NCI-H510A (cell line): ENCODE data around the gene SMIM14.
"Not testable (repeated sequence)": the region's sequence is repeated elsewhere in the genome, so short reads cannot be mapped to it uniquely, and the experiment has no call there.

Experiments used
- DNase-seq: peaks from one replicate; lab custom pipeline; 2025; lab: John Stamatoyannopoulos, UW

The SMIM14 gene

DNA sequence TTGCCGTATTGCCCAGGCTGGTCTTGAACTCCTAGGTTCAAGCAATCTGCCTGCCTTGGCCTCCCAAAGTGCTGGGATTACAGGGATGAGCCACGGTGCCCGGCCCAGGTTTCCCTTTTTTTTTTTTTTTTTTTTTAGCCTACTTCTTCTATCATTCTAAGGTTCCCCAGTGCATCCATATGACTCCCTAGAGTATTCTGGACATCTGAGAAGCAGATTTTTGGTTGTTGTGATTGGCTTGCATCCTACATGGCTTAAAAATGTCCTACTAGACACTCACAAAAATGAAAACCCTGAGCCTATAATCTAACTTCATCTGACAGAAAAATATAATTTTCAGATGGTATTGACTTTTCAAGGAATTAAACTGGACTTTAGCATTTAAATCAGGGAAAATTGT, 41.7 kb downstream of the SMIM14 start:
- DNase-seq = no peak

- DNase-seq = no peak
Observed at GRCh38 chr4:39591290-39591689, 47.4 kb downstream of the SMIM14 start.

- no peak for DNase-seq
Observed at GRCh38 chr4:39587881-39588280, 50.8 kb downstream of the SMIM14 start.

DNA sequence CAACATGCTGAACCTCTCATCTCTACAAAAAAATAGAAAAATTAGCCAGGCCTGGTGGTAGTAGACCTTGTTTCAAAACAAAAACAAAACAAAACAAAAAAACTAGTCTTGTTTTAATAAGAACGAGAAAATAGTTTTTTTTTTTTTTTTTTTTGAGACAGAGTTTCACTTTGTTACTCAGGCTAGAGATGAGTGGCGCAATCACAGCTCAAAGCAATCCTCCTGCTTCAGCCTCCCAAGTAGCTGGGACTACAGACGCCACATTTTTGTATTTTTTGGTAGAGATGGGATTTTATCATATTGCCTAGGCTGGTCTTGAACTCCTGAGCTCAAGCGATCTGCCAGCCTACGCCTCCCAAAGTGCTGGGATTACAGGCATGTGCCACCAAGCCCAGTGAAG, 63.7 kb downstream of the SMIM14 start:
- no peak for DNase-seq

DNA sequence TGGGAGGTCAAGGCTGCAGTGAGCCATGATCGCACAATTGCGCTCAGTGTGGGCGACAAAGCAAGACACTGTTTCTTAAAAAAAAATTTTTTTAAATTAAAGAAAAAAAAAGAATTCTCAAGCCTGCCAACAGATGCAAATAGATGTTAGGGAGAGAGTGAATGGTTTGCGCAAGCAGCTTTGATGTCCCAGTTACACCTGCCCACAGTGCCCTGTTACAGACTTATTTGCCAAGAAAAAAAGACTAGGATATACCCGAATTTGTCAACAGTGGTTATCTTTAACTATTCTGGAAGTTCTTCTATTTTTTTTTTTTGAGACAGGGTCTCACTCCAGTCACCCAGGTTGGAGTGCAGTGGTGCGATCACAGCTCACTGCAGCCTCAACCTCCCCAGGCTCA, 67.2 kb downstream of the SMIM14 start:
- DNase-seq = no peak

- DNase-seq = no peak
Observed at GRCh38 chr4:39571054-39571453, 67.6 kb downstream of the SMIM14 start.

GRCh38 chr4:39569209-39569608, 69.5 kb downstream of the SMIM14 start:
- DNase-seq = no peak

DNA sequence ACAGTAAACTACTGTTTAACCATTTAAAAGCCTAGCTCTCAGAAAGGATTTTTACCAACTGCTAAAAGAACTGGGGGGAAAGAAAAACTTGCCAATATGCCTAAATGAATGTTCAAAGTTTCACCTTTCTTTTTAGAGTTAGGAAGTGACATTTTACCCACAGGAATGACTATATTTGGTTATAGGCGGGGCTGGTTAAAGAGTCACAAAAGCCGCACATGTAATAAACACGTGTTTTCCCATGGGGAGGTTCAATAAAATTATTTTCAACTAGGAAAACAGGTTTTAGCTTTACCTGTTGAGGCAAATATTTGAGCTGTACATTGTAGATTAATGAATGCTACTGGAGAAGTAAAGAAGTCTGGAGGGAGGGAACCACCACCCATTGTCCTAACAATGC, 69.9 kb downstream of the SMIM14 start:
- DNase-seq = no peak

DNA sequence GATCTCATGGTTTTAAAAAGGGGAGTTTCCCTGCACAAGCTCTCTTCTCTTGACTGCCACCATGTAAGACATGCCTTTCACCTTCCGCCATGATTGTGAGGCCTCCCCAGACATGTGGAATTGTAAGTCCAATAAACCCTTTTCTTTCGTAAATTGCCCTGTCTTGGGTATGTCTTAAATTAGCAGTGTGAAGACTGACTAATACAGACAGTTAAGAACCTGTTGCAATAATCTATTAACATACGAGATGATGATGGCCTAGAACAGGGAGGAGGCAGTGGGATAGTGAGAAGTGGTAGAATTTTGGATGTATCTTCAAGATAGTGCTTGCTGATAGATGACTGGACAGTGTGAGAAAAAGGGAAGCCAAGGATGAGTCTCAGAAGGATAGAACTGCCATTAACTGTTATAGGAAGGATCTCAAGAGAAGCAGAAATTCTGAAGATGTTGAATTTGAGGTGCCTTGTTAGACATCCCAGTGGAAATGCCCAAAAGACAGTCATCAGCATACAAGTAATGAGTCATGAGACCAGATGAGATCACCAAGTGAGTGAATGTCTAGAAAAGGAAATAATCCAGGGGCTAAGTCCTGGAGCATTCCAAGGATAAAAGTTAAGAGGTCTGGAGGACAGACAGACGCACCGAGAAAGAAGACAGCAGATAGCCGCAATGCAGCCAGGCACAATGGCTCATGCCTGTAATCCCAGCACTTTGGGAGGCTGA, 72.6 kb downstream of the SMIM14 start:
- DNase-seq = no peak

DNA sequence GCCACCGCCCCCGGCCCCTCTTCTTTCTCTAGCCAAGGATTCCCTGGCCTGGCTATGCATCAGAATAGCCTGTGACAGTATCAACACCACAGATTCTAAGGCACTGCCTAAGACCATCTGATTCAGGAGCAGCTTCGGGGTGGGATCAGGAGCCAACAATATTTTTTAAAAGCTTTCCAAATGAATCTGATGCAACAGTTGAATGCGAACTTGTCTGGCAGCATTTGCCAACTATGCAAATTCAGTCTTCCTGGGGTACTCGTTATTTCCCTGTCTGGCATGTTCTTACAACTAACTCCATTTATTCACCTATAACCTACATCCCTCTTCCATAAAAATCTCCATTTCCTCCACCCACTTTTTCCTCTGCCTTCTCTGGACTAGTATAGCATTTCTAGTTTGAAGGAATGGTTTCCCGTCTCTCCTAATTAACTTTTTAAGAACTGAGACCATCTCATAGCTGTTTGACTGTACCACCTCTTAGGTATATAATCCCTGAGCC, 75.3 kb downstream of the SMIM14 start:
- DNase-seq = no peak

DNA sequence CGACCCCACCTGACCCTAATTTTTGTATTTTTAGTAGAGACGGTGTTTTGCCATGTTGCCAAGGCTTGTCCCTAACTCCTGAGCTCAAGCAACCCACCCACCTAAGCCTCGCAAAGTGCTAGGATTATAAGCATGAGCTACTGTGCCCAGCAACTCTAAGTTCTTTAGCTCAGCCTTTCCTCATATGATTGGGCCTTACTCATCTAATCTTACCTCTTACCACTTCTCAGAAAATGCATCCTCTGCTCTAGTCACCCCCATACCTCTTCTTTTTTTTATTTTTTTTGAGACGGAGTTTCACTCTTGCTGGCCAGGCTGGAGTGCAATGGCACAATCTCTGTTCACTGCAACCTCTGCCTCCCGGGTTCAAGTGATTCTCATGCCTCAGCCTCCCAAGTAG, 75.9 kb downstream of the SMIM14 start:
- DNase-seq = no peak

DNA sequence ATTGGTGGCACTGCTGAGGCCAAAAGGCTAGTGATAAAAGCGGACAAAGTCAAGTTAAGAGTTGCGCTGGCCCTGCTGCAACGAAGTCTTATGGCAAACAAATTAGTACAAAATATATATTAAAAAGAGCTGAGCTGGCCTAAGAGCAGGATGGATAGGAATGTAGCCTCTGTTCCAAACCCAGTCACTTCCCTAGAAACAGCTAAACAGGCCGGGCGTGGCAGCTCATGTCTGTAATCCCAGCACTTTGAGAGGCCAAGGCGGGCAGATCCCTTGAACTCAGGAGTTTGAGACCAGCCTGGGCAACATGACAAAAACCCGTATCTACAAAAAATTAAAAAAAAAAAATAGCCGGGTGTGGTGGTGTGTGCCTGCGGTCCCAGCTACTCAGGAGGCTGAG, 79.0 kb downstream of the SMIM14 start:
- DNase-seq = no peak

DNA sequence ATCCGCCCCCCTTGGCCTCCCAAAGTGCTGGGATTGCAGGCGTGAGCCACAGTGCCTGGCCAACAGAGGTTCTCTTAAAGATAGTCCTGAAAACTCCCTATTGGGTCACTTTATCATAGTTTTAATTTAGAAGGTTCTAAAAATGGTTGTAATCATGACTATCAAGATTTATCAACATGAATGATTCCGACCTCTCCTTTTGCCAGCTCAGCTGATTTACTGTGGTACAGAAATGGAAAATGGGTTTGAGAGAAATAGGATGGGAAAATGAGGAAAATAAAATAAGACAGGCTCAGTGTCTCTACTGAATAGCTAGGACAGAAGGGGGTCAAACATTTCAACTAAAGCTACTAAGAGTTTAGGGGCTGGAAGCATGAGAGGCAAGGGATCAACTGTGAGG, 83.2 kb downstream of the SMIM14 start:
- DNase-seq = no peak

- DNase-seq = no peak
Observed at GRCh38 chr4:39548425-39549067, 90.1 kb downstream of the SMIM14 start.

GRCh38 chr4:39544580-39545315, 93.9 kb downstream of the SMIM14 start:
- no peak for DNase-seq

GRCh38 chr4:39544080-39544479, 94.6 kb downstream of the SMIM14 start:
- not testable (repeated sequence) for DNase-seq

DNA sequence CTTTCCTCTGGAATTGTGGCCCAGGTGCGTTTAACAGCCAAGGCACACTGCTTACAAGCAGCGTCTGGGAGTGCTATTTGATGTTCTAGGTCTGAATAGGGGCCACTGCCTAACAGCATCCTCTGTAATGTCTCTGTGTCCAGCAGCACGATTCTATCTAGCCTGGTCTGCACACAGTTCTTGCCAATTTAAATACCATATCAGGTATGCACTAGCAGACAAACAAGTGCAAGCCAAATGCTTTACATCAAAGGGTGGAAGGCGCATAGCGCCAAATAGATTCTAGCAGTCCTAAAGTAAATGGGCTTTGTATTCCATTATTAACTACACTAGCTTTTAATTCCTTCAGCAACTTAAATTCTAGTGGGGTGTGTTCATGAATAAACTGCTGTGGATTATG, 95.6 kb downstream of the SMIM14 start:
- no peak for DNase-seq

DNA sequence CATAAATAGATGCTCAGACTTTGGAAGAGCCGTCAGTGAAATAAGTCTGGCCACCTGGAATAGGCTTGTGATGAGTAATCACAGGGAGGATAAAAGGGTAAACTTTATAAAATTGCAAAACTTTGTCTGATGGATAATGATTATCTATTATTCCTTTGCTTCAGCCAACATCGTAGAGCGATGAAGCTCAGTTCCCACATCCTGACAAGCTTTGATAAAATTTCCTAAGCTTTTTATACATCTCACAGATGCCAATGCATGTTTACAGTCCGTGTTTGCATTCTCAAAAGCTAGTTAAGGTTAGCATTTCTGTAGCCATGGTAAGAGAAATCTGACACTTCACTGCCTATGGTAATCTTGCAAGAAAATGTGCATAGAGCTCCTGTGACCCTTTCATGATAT, 96.1 kb downstream of the SMIM14 start:
- DNase-seq = no peak

GRCh38 chr4:39541987-39542610, 96.6 kb downstream of the SMIM14 start:
- DNase-seq = no peak

- no peak for DNase-seq
Observed at GRCh38 chr4:39539089-39539611, 99.5 kb downstream of the SMIM14 start.

DNA sequence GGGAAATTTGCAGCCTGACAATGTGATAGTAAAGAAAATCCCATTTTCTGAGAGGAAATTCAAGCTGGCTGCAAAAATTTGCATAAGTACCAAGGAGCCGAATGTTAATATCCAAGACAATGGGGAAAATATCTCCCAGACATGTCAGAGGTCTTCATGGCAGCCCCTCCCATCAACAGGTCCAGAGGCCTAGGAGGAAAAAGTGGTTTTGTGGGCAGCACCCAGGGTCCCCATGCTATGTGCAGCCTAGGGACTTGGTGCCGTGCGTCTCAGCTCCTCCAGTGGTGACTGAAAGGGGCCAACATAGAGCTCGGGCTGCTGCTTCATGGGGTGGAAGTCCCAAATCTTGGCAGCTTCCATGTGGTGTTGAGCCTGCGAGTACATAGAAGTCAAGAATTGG, 105.1 kb downstream of the SMIM14 start:
- no peak for DNase-seq

DNA sequence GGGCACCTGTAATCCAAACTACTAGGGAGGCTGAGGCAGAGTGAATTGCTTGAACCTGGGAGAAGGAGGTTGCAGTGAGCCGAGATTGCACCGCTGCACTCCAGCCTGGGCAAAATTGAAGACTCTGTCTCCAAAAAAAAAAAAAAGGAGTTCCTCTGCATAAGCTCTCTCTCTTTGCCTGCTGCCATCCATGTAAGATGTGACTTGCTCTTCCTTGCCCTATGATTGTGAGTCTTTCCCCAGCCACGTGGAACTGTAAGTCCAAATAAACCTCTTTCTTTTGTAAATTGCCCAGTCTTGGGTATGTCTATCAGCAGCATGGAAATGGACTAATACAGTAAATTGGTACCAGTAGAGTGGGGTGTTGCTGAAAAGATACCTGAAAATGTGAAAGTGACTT, 106.4 kb downstream of the SMIM14 start:
- not testable (repeated sequence) for DNase-seq
